GM19467 (cell line): Measurements from ENCODE around the gene GNA14.
"Not testable (repeated sequence)": the region's sequence is repeated elsewhere in the genome, so short reads cannot be mapped to it uniquely, and the experiment has no call there.

Experiments used
- ATAC-seq: cut with Tn5 transposase; IDR thresholded peaks from one replicate; pipeline ENCODE4 v1.9.1; 2021; ENCODE audit warnings: mild to moderate bottlenecking, moderate library complexity; ENCODE audit not compliant: unreplicated experiment

Gene GNA14

DNA sequence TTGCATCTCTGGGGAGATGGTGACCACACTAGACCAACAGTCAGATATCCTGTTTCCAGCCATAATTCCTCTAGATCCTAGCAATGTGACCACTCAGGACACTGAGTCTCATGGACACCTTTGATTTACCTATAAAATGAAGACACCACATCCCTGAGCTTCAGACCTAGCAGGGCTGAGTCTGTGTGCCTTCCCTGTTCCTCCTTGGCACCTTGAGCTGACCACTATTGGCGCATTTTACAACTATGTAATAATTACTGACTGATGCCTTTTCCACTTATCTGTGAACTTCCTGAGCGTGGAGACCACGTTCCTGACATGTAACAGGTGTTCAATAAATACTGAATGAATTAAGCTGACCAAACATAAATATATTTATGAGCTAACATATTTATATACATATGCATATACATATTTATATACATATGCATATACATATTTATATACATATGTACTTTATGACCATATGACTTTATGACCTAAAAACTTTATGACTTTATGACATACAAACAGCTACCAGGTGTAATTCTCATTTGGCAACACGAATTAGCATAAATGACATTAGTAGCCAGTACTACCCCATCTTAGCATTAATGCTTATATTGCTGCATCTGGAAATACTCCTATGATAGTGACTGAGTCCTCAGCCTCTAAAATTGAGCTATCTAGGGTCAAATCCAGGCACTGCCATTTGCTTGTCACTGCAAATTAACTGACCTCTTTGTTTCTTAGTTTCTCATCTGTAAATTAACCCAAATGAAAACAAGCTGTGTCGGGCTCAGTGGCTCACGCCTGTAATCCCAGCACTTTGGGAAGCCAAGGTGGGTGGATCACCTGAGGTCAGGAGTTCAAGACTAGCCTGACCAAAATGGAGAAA lies 150.6 kb downstream of the GNA14 start:
- ATAC-seq: no peak

DNA sequence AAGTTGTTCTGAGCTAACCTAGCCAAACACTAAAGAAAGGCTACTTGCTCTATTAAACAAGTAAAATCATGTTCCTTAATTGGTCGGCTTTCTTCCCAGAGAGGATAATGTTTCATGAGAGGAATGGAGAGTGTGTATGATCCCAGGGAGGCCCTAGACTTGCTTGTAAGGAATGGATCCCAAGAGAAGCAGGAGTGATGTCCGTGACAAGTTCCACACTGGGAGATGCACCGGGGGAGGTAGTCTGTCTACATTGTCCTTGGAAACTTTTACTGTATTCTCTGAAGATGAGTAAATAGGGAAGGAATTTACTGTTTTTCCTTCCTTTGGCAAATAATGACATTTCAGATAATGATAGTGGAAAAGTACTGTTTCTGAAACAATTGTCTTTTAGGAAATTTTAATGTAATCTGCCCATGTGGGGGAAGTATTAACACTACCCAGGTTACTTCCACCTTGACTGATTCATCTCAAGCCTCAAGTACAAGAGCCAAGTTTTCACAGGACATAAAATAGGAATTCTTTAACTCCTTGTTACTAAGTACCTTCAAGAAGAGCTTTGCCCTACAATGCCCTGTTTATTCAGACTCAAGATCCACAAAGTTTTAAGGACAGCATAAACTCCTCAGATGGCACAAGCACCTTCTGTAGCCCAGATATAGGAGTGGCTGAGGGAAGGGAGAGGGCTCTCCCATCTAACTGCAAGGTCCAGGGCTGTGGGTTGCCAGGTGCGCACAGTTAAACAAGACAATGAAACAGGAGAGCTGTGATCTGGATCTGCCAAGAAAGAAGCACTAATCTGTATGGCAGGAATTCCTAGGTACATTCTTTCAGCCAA lies 152.1 kb downstream of the GNA14 start:
- no peak for ATAC-seq

DNA sequence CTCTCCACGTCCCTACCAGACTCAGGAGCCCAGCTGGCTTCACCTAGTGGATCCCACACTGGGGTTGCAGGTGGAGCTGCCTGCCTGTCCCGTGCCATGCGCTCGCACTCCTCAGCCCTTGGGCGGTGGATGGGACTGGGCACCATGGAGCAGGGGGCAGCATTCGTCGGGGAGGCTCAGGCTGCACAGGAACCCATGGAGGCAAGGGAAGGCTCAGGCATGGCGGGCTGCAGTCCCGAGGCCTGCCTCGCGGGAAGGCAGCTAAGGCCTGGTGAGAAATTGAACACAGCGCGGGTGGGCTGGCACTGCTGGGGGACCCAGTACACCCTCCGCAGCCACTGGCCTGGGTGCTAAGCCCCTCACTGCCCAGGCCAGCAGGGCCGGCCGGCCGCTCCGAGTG lies 157.8 kb downstream of the GNA14 start:
- not testable (repeated sequence) for ATAC-seq

DNA sequence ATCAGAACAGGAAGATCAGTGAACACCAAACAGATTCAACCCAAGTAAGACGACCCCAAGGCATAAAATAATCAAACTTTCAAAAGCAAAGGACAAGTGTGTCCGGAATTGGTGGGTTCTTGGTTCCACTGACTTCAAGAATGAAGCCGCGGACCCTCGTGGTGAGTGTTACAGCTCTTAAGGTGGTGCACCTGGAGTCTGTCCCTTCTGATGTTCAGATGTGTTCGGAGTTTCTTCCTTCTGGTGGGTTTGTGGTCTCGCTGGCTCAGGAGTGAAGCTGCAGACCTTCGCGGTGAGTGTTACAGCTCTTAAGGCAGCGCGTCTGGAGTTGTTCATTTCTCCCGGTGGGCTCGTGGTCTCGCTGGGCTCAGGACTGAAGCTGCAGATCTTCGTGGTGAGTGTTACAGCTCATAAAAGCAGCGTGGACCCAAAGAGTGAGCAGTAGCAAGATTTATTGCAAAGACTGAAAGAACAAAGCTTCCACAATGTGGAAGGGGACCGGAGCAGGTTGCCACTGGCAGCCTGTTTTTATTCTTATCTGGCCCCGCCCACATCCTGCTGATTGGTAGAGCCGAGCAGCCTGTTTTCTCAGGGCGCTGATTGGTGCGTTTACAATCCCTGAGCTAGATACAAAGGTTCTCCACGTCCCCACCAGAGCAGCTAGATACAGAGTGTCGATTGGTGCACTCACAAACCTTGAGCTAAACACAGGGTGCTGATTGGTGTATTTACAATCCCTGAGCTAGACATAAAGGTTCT lies 158.5 kb downstream of the GNA14 start:
- ATAC-seq: not testable (repeated sequence)

DNA sequence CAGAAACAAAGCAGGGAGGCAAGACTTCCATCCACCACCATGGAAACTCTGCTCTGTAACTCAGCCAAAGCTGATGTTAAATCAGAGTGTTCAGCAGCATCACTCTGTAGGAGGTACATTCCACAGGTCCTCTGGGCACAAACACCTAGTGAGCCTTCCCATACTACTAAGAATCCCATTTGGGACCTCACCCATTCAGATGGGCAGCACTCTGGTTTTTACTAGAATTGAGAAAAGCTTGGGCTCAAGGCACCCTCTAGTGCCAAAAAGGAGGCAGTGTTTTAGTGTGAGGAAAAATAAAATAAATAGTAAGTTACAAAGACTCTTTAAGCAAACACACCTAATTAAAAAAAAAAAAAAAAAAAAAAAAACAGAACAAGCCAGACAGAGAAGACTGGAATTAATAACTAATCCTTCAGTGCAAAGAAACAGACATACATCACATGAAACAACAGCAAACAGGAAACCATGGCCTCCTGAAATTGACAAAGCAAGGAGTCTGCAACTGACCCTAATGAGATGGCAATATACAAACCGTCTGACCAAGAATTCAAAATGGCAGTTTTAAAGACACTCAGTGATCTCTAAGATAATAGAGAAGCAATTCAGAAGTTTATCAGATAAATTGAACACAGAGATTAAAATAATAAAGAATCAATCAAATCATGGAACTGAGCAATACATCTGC lies 159.5 kb downstream of the GNA14 start:
- peak; percentile 69 for ATAC-seq

DNA sequence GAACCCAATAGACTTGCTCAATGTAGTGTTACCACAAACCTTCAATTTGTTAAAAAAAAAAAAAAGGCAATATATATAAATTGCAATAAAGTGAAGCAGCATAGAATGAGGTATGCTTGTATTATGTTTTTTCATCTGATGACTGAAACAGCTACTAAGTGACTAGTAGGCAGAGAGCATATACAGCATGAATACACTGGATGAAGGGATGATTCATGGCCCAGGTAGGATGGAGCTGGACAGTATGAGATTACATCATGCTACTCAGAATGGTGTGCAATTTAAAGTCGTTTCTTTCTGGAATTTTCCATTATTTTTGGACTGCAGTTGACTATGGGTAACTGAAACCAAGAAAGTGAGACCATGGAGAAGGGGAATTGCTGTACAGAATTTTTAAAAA lies 161.2 kb downstream of the GNA14 start:
- no peak for ATAC-seq

DNA sequence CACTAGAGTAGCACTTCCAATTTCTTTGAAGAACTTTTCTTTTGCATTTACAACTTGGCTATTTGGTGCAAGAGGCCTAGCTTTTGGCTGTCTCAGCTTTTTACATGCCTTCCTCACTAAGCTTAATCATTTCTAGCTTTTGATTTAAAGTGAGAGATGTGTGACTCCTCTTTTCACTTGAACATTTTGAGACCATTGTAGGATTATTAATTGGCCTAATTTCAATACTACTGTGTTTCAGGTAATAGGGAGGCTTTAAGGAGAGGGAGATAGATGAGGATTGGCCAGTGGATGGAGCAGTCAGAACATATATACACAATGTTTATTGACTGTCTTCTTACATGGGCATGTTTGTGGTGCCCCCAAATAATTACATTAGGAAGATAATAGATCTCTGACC lies 161.7 kb downstream of the GNA14 start:
- no peak for ATAC-seq

DNA sequence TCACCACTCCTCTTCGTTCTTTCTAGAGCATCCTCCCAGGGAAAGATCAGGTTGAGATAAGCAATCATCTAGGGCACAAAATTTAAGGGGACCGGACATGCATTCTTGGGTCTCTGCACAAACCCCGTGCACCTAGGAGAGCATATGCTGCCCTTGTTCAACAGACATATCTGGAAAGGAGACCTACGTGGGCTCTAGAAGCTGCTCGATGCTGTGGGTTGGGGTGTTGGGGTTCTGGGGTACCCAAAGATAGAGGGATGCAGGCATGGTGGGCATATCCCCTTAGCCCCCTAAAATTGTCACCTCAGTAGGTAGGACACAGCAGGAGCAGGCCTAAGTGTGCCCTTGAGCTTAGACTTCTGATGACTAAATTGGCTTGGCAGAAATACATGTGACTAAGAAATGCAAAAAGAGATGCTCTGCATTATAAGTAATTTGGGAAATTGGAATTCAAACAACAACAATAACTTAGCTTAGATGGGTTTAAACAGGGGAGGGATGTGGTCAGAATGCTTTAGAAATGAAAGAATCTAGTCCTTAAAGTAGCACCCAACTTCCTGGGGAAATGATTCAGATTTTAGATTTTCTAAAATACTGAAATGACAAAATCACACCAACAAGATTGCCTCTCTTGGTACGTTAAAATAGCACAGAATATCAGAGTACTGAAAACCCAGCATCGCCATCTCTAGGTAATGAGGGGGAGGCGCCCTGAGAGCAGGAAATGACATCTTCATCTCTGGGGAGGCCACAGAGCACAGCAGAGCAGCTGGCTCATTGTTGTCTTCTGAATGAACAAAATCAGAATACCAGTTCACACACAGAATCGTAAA lies 172.3 kb downstream of the GNA14 start:
- peak; percentile 99 for ATAC-seq

DNA sequence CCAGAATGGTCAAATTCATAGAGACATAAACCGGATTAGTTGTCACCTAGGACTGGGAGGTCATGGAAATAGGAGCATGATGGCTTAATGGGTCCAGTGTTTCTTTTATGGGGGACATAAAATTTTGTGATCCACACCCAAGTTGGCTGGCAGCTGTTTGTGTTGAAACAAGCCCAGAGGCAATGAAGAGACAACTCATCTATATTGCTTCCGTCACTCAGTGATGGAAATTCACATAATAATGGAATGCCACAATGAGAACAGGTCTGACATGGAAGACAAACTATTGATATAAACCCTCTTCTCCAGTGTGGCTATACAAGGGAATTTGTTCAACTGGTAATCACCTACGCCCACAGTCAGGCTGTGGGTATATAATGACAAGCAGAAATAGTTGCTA lies 173.2 kb downstream of the GNA14 start:
- ATAC-seq: no peak

DNA sequence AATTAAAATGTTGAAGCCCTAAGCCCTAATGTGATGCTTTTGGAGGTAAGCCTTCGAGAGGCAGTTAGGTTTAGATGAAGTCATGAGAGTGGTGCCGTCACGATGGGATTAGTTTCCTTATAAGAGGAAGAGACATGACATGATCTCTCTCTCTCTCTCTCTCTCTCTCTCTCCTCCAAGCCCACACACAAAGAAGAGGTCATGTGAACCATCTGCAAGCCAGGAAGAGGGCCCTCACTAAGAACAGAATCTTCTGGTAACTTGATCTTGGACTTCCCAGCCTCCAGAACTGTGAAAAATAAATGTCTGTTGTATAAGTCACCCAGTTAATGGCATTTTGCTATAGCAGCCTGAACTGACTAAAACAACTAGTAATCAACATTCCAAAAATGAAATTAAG lies 175.5 kb downstream of the GNA14 start:
- no peak for ATAC-seq

DNA sequence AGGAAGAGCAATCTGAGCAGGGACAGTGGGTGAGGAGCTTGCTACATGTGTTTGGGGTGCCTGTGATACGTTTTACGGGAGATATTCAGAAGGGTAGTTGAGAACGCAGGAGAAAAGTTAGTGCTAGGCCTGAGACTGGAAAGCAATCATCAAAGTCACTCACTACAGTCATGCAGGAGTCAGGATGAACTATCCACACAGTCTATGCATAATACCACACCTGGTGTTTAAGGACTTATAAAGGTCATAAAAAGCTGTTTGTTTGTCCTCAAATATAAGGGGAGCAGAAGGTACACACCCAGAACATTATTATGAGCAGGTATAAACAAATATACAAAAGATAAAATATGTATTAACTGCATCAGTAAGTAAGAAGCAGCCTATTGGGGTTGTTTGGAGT lies 176.6 kb downstream of the GNA14 start:
- ATAC-seq: no peak

DNA sequence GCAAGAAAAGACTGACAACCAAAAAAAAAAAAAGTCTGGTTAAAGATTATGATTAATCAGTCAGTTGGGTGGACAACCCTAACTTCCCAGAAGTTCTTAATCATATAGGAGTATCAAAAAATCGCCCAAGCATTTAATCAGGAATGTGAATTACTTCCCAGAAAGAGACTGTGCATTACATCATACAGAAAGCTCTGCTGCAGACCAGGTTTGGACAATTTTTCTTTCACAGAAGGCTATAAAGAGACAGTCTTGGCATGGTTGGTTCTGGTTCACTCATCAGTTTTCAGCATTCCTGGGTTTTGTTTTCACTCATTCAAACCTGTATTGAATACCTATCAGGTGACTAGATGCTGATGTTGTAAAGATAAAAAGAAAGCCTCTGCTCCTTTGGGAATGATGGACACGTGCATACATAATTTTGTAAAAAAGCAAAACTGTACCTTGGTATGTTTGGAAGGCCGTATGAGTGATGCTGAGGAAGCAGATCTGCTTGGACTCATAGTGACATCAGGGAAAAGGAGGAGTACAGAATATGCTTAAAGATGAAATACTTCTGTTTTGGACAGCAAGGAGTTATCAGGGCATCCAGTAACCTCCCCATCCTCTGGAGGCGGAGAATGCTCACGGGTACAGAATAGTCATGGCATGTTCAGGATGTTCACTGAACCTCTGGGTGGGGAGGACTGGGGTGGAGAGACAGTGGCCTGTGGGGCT lies 178.4 kb downstream of the GNA14 start:
- ATAC-seq: no peak

DNA sequence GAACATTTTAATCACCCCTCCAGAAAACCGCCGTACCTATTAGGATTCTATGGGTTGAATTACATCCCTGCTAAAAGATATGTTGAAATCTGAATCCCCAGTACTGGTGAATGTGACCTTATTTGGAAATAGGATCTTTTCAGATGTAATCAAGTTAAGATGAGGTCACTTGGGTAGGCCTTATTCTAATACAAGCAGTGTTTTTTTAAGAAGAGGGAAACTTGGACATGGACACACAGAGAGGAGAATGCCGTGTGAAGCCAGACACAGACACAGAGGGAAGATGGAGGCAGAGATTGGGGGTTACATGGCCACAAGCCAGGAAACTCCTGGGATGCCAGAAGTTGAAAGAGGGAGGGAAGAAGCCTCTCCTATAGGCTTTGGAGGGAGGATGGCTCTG lies 183.5 kb downstream of the GNA14 start:
- ATAC-seq: no peak

DNA sequence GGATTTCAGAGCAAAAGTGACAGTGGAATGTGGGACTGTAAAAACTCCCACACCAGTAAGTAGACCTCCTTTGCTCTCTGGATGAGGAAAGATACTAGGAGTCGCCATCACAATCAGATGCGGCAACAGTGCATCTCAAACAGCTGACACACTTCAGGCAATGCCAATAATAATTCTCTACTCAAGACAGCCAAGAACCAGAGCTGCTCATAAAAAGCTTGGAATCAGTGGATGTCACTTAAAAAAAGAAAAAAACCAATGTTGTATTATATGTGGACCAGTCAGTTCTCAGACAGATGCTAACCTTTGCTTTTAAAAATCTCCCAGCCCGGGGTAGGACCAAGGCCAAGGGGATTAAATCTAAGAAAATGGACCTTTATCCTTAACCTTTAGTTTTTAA lies 185.0 kb downstream of the GNA14 start:
- ATAC-seq: no peak

DNA sequence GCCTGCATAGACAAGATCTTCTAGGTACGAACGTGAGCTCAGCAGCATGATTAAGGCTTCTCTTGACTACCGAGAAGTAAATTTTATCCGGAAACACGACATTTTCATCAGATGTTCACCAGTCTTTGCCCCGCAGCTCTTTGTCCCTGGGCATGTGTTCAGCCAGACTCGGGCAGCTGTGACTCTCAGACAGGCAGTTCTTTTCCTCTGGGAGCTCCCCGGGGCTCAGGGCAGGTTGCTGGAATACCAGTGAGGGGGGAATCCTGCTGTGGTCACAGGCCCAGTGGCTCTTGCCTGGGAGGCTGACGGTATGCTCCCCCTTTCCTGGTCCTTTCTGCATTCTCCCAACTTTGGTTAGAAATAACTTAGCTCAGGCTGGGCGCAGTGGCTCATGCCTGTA lies 186.1 kb downstream of the GNA14 start:
- ATAC-seq: no peak

DNA sequence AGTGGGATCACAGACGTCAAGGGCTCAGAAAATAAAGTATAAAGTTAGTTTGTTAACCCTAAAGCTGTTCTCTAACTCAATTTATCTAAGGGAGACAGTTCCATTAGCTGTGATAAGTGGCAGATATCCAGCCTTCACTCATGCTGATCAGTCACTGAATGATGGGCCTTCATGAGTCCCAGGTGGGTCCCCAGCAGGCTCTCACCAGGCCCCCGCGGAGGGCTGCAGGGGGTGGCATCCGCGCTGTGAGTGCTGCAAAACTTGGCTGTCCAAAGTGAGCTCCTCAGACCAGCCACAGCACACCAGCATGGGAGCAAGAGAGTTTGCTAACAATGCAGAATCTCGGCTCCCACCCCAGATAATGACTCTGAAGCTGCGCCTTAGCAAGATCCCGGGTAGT lies 187.2 kb downstream of the GNA14 start:
- ATAC-seq: no peak

DNA sequence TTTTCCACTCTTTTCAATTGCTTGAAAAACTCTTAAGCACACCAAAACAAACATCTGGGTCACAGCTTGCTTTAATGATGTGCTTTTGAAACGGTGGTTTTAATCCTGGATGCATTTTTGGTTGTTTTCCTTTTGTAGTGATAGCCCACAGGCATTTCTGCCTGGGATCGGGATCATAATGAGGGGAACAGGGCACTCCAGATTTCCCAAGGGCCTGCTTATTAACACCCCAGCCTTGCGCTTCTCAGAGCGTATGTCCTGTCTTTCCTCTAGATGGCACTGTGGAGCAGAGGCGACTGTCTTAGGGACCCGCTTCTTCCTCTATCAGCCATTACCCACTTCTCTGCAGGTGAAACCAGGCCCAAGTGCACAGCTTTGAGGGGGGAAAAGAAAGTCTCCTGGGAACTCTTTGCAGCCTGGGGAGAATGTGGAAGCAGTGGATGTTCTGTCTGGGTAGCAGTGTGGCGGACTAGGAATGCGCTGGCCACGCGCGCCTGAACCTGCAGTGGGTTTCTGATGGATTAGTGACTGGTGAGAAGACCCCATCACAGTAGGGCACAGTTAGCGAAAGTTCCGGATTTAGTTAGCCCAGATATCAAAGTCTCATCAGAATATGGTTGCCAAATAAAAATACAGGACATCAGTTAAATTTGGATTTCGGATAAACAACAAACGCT lies 190.1 kb downstream of the GNA14 start:
- peak; percentile 80 for ATAC-seq

DNA sequence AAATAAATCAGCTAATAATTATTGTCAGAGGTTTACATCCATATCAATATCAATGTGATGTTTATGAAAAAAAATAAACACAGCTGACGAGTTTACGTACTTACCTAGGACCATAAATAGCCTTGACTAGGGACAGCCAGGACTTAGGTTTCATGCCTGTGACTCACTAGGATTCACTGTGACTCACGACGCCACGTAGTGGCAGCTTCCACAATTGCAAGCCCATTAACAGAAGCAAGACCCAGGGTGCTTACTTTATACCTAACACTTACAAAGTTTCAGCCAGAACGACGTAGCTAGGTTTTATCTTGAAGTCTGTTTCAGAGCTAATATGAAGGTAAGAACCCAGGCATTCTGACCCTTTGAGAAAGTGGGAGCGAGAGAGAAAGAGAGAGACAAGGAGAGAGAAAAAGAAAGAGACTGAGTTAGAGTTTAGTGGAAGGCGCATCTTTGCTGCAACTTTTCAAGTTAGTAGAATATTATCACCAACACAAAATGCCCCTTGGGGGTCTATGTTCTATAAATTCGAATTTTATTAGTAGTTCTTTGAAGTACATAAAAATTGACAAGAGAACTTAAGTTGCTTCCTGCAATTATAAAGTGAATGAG lies 191.2 kb downstream of the GNA14 start:
- ATAC-seq: peak; percentile 73
